Measurements from ENCODE around the gene STYXL2. TPM values are rescaled to one million over a fixed set of nuclear protein-coding genes. Genes with fewer than 3 reads are reported as not detected.

STYXL2 gene
- total RNA-seq, 3 donors from 2014 or later (not counting 1 experiment from before 2014, with no cell fraction given): not detected

DNA sequence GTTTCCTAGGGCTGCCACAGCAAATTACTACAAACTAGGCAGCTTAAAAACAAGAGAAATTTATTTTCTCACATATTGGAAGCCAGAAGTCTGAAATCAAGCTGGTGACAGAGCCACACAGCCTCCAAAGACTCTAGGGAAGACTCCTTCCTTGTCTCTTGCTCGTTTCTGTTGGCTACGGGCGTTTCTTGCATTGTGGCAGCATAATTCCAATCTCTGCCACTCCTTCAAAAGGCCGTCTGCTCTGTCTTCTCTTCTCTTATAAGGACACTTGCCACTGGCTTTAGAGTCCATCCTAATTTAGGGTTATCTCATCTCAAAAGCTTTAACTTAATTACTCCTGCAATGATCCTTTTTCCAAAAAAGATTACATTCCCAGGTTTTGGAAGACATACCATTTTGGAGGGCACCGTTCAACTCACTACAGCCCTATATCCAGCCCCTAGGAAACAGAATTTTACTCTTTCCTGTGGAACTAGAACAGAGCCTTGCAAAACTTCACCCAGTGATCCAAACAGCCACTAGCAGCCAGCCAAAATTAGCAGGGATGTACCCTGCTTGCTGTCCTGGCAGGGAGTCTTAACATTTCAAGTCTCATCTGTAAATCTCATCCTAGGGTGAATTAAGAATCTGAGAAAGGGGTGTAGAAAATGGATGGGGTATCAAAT is 9.2 kb downstream of the STYXL2 start:
- DNase-seq: no peak
- Histone ChIP-seq H3K4me3 (ENCODE audit: low read length) (no peak overlapping the region), H3K27me3 (ENCODE audit: control insufficient read depth, insufficient read depth, low read length) (no peaks in the 10 kb centered on the region), H3K27ac (ENCODE audit: low read length) (no peak overlapping the region), H3K9me3 (ENCODE audit: control insufficient read depth, insufficient read depth, low read length) (no peaks in the 10 kb centered on the region), H3K4me1 (ENCODE audit: control insufficient read depth, insufficient read depth, low read length) (peaks cover 19% of the 10 kb centered on the region), H3K36me3 (ENCODE audit: control insufficient read depth, insufficient read depth, low read length) (no peaks in the 10 kb centered on the region)
- WGBS (ENCODE audit: insufficient coverage): 92% methylated on average over 5 of the region's 5 CpGs
- intact Hi-C loops (cut with micrococcal nuclease): no loop called here
- no peak for ATAC-seq
- Mint-ChIP-seq H3K4me3 (no peak overlapping the region), H3K4me1 (peaks cover 26 to 30% of the 10 kb centered on the region in 2 donors), H3K9me3 (no peaks in the 10 kb centered on the region), H3K27me3 (ENCODE audit: low read depth in 2 of 2) (peaks cover 0 to 2% of the 10 kb centered on the region in 2 donors), H3K27ac (no peak overlapping the region), H3K36me3 (no peaks in the 10 kb centered on the region)
- TF ChIP-seq, protein P1, sequence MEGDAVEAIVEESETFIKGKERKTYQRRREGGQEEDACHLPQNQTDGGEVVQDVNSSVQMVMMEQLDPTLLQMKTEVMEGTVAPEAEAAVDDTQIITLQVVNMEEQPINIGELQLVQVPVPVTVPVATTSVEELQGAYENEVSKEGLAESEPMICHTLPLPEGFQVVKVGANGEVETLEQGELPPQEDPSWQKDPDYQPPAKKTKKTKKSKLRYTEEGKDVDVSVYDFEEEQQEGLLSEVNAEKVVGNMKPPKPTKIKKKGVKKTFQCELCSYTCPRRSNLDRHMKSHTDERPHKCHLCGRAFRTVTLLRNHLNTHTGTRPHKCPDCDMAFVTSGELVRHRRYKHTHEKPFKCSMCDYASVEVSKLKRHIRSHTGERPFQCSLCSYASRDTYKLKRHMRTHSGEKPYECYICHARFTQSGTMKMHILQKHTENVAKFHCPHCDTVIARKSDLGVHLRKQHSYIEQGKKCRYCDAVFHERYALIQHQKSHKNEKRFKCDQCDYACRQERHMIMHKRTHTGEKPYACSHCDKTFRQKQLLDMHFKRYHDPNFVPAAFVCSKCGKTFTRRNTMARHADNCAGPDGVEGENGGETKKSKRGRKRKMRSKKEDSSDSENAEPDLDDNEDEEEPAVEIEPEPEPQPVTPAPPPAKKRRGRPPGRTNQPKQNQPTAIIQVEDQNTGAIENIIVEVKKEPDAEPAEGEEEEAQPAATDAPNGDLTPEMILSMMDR (IDR thresholded peaks at IDR 0.05): no peak

DNA sequence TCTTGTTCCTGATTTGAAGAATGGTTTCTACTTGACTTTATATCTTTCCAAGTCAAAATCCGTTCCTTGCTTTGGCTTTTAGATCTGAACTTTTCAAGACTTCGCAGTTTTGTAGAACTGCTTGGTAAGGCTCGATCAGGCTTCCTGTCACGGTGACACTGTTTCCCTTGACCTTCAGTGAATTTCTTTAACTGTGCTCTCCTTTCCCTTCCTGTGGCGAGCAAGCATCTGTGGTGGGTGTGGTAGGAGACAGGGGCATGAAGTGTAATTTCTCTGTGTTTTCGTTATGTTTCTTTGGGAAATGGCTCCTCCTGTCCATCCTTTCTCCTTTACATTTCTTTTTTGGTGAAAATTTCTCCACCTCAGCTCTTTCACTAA is 10.4 kb downstream of the STYXL2 start:
- WGBS (ENCODE audit: insufficient coverage): 9% methylated on average over 4 of the region's 6 CpGs
- peak overlapping the region; percentile 61 for H3K4me3 Mint-ChIP-seq
- Histone ChIP-seq H3K9me3 (ENCODE audit: control insufficient read depth, insufficient read depth, low read length) (no peaks in the 10 kb centered on the region), H3K36me3 (ENCODE audit: control insufficient read depth, insufficient read depth, low read length) (no peaks in the 10 kb centered on the region), H3K4me1 (ENCODE audit: control insufficient read depth, insufficient read depth, low read length) (peaks cover 26% of the 10 kb centered on the region), H3K4me3 (ENCODE audit: low read length) (no peak overlapping the region), H3K27ac (ENCODE audit: low read length) (no peak overlapping the region), H3K27me3 (ENCODE audit: control insufficient read depth, insufficient read depth, low read length) (no peaks in the 10 kb centered on the region)
- TF ChIP-seq, protein P1 (IDR thresholded peaks at IDR 0.05): no peak
- DNase-seq (peak in 1 of 2 donors; percentile 19), ATAC-seq (peak in 2 of 3 donors; percentile 48 to 51)
- H3K36me3 Mint-ChIP-seq: no peaks in the 10 kb centered on the region
- peaks cover 35 to 42% of the 10 kb centered on the region in 2 donors for H3K4me1 Mint-ChIP-seq
- intact Hi-C loops (cut with micrococcal nuclease): no loop called here
- no peaks in the 10 kb centered on the region for H3K9me3 Mint-ChIP-seq
- H3K27me3 Mint-ChIP-seq (ENCODE audit: low read depth in 2 of 2): no peaks in the 10 kb centered on the region
- H3K27ac Mint-ChIP-seq: peak overlapping the region; percentile 45 to 65

DNA sequence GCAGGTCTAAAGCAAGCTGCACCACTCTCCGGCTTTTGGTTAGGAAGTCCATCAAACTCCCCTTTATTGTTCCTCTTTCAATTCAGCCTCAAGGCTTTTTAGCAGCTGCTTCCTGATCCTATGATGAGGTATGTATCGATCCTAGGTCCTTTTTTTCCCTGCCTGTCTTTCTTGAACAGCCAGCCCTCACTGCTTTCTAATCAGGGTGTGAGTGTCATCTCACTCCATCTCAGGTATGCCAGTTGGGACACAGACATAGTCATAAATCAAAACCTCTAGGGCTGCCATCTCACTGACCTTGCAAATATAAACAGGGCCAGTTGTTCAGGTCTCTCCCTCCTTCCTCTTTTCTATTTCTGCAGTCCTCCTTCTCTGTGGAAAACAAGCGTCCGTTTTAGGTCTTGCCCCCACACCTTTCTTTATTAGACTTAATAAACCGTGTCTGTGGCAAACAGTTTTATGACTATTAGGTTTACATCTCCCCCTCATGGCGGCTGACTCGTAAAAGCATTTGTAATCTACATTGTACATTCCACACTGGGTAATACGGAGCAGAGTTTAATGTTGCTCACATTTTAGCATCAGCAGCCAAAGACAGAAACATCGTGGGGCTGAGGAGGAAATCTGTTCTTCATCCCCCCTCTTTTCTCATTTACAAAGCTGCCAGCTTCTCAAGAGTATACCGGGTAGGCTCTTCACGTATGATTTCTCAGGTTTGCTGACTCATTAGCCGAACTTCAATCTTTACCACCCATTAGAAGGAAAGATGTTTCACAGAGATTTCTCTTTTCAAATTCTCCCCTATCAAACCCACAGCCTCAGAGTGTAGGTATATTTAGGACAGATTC is 11.6 kb downstream of the STYXL2 start:
- no peak for DNase-seq
- Histone ChIP-seq H3K4me3 (ENCODE audit: low read length) (no peak overlapping the region), H3K9me3 (ENCODE audit: control insufficient read depth, insufficient read depth, low read length) (peaks cover 7% of the 10 kb centered on the region), H3K27me3 (ENCODE audit: control insufficient read depth, insufficient read depth, low read length) (no peaks in the 10 kb centered on the region), H3K4me1 (ENCODE audit: control insufficient read depth, insufficient read depth, low read length) (peaks cover 35% of the 10 kb centered on the region), H3K27ac (ENCODE audit: low read length) (no peak overlapping the region), H3K36me3 (ENCODE audit: control insufficient read depth, insufficient read depth, low read length) (no peaks in the 10 kb centered on the region)
- Mint-ChIP-seq H3K27me3 (ENCODE audit: low read depth in 2 of 2) (no peaks in the 10 kb centered on the region), H3K4me1 (peaks cover 47 to 55% of the 10 kb centered on the region in 2 donors), H3K36me3 (peaks cover 8% of the 10 kb centered on the region), H3K9me3 (peaks cover 2 to 3% of the 10 kb centered on the region in 2 donors), H3K27ac (peak overlapping the region in 1 of 2 donors; percentile 65), H3K4me3 (peak overlapping the region; percentile 61)
- WGBS (ENCODE audit: insufficient coverage): 34% methylated on average over 12 of the region's 12 CpGs
- TF ChIP-seq, protein P1 (IDR thresholded peaks at IDR 0.05): no peak
- ATAC-seq: peak in 2 of 3 donors; percentile 32 to 58
- intact Hi-C loops (cut with micrococcal nuclease): no loop called here
